Neural progenitor cell (in vitro differentiated cells): ENCODE data around the gene EFNA5. TPM values are rescaled to one million over a fixed set of nuclear protein-coding genes. Genes with fewer than 3 reads are reported as not detected.
A peak's percentile ranks its signal among the peaks of the same experiment; 100 is the strongest.

Experiments
- DNase-seq: peaks from one replicate; pipeline ENCODE4 v3.0.0-alpha.2; 2016; ENCODE audit warnings: low spot score
- H2AFZ ChIP-seq: fragments of 200-600 bp; sonication (generic); replicated peaks from 2 replicates; pipeline ENCODE4 v1.6.1; 2016; ENCODE audit warnings: antibody characterized with exemption
- H3F3A ChIP-seq: fragments of 200-600 bp; sonication (generic); 2 replicates; pipeline ENCODE4 v1.6.1; 2016; ENCODE audit warnings: antibody characterized with exemption, low read depth
- H3K27ac ChIP-seq: fragments of 200-600 bp; sonication (generic); 2 replicates; pipeline ENCODE4 v1.5.1; 2016; ENCODE audit warnings: mild to moderate bottlenecking
- H3K27me3 ChIP-seq: fragments of 200-600 bp; sonication (generic); 2 replicates; pipeline ENCODE4 v1.6.1; 2016; ENCODE audit warnings: mild to moderate bottlenecking, moderate library complexity
- H3K36me3 ChIP-seq: fragments of 200-600 bp; sonication (generic); 2 replicates; pipeline ENCODE4 v1.5.1; 2016
- H3K4me1 ChIP-seq: fragments of 200-600 bp; sonication (generic); 2 replicates; pipeline ENCODE4 v1.6.1; 2016; ENCODE audit warnings: mixed run types
- H3K4me2 ChIP-seq: fragments of 200-600 bp; sonication (generic); 2 replicates; pipeline ENCODE4 v1.6.1; 2016
- H3K4me3 ChIP-seq: fragments of 200-600 bp; sonication (generic); 2 replicates; pipeline ENCODE4 v1.5.1; 2016
- H3K79me2 ChIP-seq: fragments of 200-600 bp; sonication (generic); 2 replicates; pipeline ENCODE4 v1.6.1; 2016; ENCODE audit warnings: low read depth
- H3K9ac ChIP-seq: fragments of 200-600 bp; sonication (generic); 2 replicates; pipeline ENCODE4 v1.6.1; 2016
- H3K9me3 ChIP-seq: fragments of 200-600 bp; sonication (generic); 2 replicates; pipeline ENCODE4 v1.5.1; 2016; ENCODE audit warnings: low read depth
- H4K20me1 ChIP-seq: fragments of 200-600 bp; sonication (generic); 2 replicates; pipeline ENCODE4 v1.6.1; 2016; ENCODE audit warnings: low read depth
- H3K27ac Mint-ChIP-seq: 3 replicates; pipeline ENCODE4 v1.8.0; 2021; ENCODE audit warnings: mixed read lengths
- H3K27me3 Mint-ChIP-seq: 2 replicates; pipeline ENCODE4 v1.8.0; 2022; ENCODE audit warnings: low read depth, mild to moderate bottlenecking, inconsistent platforms, moderate library complexity, mixed read lengths; ENCODE audit not compliant: insufficient read depth
- H3K36me3 Mint-ChIP-seq: 3 replicates; pipeline ENCODE4 v1.8.0; 2021; ENCODE audit warnings: mixed read lengths
- H3K4me1 Mint-ChIP-seq: 3 replicates; pipeline ENCODE4 v1.8.0; 2021; ENCODE audit warnings: mixed read lengths
- H3K4me3 Mint-ChIP-seq: 3 replicates; pipeline ENCODE4 v1.8.0; 2021; ENCODE audit warnings: mild to moderate bottlenecking, moderate library complexity, mixed read lengths
- H3K9me3 Mint-ChIP-seq: 3 replicates; pipeline ENCODE4 v1.8.0; 2020; ENCODE audit warnings: mixed read lengths
- EZH2 ChIP-seq: fragments of 200-600 bp; sonication (generic); IDR thresholded peaks from 2 replicates; pipeline ENCODE4 v1.6.1; 2017; ENCODE audit warnings: antibody characterized with exemption, mild to moderate bottlenecking, moderate library complexity
- EZH2phosphoT487 ChIP-seq: fragments of 200-600 bp; sonication (generic); IDR thresholded peaks from 2 replicates; pipeline ENCODE4 v1.6.1; 2017; ENCODE audit warnings: antibody characterized with exemption
- total RNA-seq: library from RNA; depleted of rRNA; stranded (reverse); fragments of >200 nt; gene quantifications from 2 replicates; pipeline ENCODE4 v1.2.3, GENCODE V29; 2015; ENCODE audit warnings: low replicate concordance
- TF ChIP-seq, protein P1 (sequence below): fragments of 200-600 bp; sonication (generic); IDR thresholded peaks from 2 replicates; pipeline ENCODE4 v1.5.1; 2017; ENCODE audit warnings: antibody characterized with exemption, mild to moderate bottlenecking

Gene EFNA5
- total RNA-seq, 1 donor from 2014 or later: 105 TPM

DNA sequence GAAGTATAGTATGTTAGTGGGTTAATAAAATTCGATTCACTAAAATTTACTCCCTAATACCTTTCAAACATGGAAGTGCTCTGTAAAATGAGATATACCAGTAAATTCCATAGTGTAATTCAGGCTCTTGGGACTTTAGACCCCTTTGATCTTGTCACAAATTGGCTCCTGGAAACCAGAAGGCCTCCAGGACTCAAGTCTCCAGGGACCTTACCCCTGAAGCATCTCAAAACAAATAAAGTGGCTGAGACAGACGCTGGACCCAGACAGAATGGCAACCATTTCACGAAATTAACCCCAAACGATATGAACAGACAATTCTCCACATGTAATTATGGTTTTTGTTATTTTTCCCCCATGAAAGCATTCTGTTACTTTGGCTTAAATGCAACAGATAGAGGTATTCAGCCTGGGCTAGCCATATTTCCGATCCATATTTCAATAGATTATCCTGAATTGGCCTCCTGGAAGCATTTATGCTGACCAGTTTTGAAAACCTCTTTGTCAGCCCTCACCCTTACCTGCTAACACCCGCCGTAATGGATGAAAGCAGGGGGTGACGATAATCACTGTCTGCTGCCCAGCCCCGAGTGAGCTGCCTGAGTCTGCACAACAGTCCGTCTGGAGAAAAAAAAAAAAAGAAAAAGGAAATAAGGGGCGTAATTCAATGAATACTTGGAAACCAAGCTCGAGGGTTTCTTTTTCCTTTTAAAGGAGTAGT is 34.1 kb upstream of the EFNA5 start:
- DNase-seq: no peak
- H3K9me3 Mint-ChIP-seq: peaks cover 15% of the 10 kb centered on the region
- Histone ChIP-seq H3K27me3 (no peaks in the 10 kb centered on the region), H3K4me2 (peak overlapping the region; percentile 1), H3K27ac (no peak overlapping the region), H3K9ac (no peak overlapping the region), H3K4me1 (peaks cover 20% of the 10 kb centered on the region), H3K79me2 (no peaks in the 10 kb centered on the region), H3K9me3 (no peaks in the 10 kb centered on the region), H3K36me3 (peaks cover 8% of the 10 kb centered on the region), H4K20me1 (no peaks in the 10 kb centered on the region), H3F3A (peaks cover 19% of the 10 kb centered on the region), H2AFZ (no peak overlapping the region), H3K4me3 (no peak overlapping the region)
- H3K4me3 Mint-ChIP-seq: no peak overlapping the region
- H3K36me3 Mint-ChIP-seq: no peaks in the 10 kb centered on the region
- TF ChIP-seq EZH2: no peak
- no peak for TF ChIP-seq EZH2phosphoT487
- TF ChIP-seq, protein P1, sequence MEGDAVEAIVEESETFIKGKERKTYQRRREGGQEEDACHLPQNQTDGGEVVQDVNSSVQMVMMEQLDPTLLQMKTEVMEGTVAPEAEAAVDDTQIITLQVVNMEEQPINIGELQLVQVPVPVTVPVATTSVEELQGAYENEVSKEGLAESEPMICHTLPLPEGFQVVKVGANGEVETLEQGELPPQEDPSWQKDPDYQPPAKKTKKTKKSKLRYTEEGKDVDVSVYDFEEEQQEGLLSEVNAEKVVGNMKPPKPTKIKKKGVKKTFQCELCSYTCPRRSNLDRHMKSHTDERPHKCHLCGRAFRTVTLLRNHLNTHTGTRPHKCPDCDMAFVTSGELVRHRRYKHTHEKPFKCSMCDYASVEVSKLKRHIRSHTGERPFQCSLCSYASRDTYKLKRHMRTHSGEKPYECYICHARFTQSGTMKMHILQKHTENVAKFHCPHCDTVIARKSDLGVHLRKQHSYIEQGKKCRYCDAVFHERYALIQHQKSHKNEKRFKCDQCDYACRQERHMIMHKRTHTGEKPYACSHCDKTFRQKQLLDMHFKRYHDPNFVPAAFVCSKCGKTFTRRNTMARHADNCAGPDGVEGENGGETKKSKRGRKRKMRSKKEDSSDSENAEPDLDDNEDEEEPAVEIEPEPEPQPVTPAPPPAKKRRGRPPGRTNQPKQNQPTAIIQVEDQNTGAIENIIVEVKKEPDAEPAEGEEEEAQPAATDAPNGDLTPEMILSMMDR: no peak
- H3K27me3 Mint-ChIP-seq: no peaks in the 10 kb centered on the region
- peak overlapping the region; percentile 40 for H3K27ac Mint-ChIP-seq
- H3K4me1 Mint-ChIP-seq: peaks cover 12% of the 10 kb centered on the region

GRCh38 chr5:107700481-107700880 is 29.7 kb upstream of the EFNA5 start:
- Histone ChIP-seq H3K9ac (no peak overlapping the region), H3K4me3 (no peak overlapping the region), H3K79me2 (no peaks in the 10 kb centered on the region), H3K36me3 (no peaks in the 10 kb centered on the region), H3F3A (peaks cover 28% of the 10 kb centered on the region), H2AFZ (no peak overlapping the region), H3K27ac (no peak overlapping the region), H3K27me3 (no peaks in the 10 kb centered on the region), H3K4me2 (no peak overlapping the region), H3K4me1 (peaks cover 36% of the 10 kb centered on the region), H4K20me1 (no peaks in the 10 kb centered on the region), H3K9me3 (no peaks in the 10 kb centered on the region)
- no peak for DNase-seq
- Mint-ChIP-seq H3K9me3 (peaks cover 1% of the 10 kb centered on the region), H3K27ac (no peak overlapping the region), H3K27me3 (peaks cover 3% of the 10 kb centered on the region), H3K4me3 (no peak overlapping the region), H3K4me1 (peaks cover 28% of the 10 kb centered on the region), H3K36me3 (no peaks in the 10 kb centered on the region)
- TF ChIP-seq EZH2 (no peak), EZH2phosphoT487 (no peak)
- TF ChIP-seq, protein P1: no peak

- Histone ChIP-seq H3K27ac (no peak overlapping the region), H3K9me3 (no peaks in the 10 kb centered on the region), H3K79me2 (no peaks in the 10 kb centered on the region), H3F3A (peaks cover 30% of the 10 kb centered on the region), H2AFZ (no peak overlapping the region), H4K20me1 (no peaks in the 10 kb centered on the region), H3K27me3 (no peaks in the 10 kb centered on the region), H3K4me1 (peaks cover 30% of the 10 kb centered on the region), H3K4me3 (no peak overlapping the region), H3K4me2 (no peak overlapping the region), H3K9ac (no peak overlapping the region), H3K36me3 (no peaks in the 10 kb centered on the region)
- no peak overlapping the region for H3K4me3 Mint-ChIP-seq
- no peak overlapping the region for H3K27ac Mint-ChIP-seq
- peaks cover 20% of the 10 kb centered on the region for H3K4me1 Mint-ChIP-seq
- no peak for TF ChIP-seq EZH2phosphoT487
- TF ChIP-seq, protein P1: no peak
- peaks cover 3% of the 10 kb centered on the region for H3K27me3 Mint-ChIP-seq
- DNase-seq: no peak
- no peaks in the 10 kb centered on the region for H3K36me3 Mint-ChIP-seq
- H3K9me3 Mint-ChIP-seq: peaks cover 1% of the 10 kb centered on the region
Measured at GRCh38 chr5:107699425-107699824, 28.7 kb upstream of the EFNA5 start.
